NCI-H69 (cell line): Measurements from ENCODE around the gene ZNF609.

Experiments
- DNase-seq: peaks from one replicate; lab custom pipeline; 2025; lab: John Stamatoyannopoulos, UW

The ZNF609 gene

GRCh38 chr15:64731012-64731804 lies 270.8 kb downstream of the ZNF609 start:
- peak; percentile 88 for DNase-seq

GRCh38 chr15:64731805-64732151 lies 271.4 kb downstream of the ZNF609 start:
- no peak for DNase-seq

GRCh38 chr15:64732156-64732860 lies 271.9 kb downstream of the ZNF609 start:
- no peak for DNase-seq
